Measurements from ENCODE around the gene RAB31.

DNA sequence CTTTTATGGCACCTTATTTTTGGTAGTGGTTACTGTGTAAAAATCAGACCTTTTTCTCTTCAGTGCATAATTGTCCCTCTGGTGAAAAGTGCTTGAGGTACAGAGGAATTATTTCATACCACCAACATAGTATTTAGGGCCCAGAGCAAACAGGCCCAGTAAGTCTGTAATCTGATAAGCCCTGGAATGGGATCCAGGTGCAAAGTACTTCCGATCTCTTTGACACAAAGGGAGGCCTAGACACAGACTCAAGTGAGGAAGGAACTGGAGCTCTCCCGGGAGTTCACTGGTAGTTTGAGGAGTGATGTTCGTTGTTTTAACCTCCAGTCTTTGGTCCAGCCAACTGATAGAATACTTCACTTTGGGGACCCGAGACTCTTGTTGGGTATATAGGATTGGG lies 57.4 kb downstream of the RAB31 start:
- TF ChIP-seq, protein P1, sequence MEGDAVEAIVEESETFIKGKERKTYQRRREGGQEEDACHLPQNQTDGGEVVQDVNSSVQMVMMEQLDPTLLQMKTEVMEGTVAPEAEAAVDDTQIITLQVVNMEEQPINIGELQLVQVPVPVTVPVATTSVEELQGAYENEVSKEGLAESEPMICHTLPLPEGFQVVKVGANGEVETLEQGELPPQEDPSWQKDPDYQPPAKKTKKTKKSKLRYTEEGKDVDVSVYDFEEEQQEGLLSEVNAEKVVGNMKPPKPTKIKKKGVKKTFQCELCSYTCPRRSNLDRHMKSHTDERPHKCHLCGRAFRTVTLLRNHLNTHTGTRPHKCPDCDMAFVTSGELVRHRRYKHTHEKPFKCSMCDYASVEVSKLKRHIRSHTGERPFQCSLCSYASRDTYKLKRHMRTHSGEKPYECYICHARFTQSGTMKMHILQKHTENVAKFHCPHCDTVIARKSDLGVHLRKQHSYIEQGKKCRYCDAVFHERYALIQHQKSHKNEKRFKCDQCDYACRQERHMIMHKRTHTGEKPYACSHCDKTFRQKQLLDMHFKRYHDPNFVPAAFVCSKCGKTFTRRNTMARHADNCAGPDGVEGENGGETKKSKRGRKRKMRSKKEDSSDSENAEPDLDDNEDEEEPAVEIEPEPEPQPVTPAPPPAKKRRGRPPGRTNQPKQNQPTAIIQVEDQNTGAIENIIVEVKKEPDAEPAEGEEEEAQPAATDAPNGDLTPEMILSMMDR (IDR thresholded peaks at IDR 0.05; ENCODE audit: poor library complexity, severe bottlenecking), result no peak
- TF ChIP-seq, protein P2, sequence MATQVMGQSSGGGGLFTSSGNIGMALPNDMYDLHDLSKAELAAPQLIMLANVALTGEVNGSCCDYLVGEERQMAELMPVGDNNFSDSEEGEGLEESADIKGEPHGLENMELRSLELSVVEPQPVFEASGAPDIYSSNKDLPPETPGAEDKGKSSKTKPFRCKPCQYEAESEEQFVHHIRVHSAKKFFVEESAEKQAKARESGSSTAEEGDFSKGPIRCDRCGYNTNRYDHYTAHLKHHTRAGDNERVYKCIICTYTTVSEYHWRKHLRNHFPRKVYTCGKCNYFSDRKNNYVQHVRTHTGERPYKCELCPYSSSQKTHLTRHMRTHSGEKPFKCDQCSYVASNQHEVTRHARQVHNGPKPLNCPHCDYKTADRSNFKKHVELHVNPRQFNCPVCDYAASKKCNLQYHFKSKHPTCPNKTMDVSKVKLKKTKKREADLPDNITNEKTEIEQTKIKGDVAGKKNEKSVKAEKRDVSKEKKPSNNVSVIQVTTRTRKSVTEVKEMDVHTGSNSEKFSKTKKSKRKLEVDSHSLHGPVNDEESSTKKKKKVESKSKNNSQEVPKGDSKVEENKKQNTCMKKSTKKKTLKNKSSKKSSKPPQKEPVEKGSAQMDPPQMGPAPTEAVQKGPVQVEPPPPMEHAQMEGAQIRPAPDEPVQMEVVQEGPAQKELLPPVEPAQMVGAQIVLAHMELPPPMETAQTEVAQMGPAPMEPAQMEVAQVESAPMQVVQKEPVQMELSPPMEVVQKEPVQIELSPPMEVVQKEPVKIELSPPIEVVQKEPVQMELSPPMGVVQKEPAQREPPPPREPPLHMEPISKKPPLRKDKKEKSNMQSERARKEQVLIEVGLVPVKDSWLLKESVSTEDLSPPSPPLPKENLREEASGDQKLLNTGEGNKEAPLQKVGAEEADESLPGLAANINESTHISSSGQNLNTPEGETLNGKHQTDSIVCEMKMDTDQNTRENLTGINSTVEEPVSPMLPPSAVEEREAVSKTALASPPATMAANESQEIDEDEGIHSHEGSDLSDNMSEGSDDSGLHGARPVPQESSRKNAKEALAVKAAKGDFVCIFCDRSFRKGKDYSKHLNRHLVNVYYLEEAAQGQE (IDR thresholded peaks at IDR 0.05; ENCODE audit: borderline replicate concordance), result no peak
- TF ChIP-seq EP300 (conservative IDR thresholded peaks at IDR 0.05; ENCODE audit: poor library complexity, severe bottlenecking), result no peak
- TF ChIP-seq POLR2AphosphoS5 (IDR thresholded peaks at IDR 0.05), result no peak
- TF ChIP-seq RAD21 (conservative IDR thresholded peaks at IDR 0.05), result no peak
- TF ChIP-seq EZH2 (IDR thresholded peaks at IDR 0.05; ENCODE audit: borderline replicate concordance, insufficient read depth, low read length, poor library complexity, severe bottlenecking), result no peak
- TF ChIP-seq MXI1 (conservative IDR thresholded peaks at IDR 0.05; ENCODE audit: poor library complexity, severe bottlenecking), result no peak
- no peak for TF ChIP-seq TAF1 (IDR thresholded peaks at IDR 0.05; ENCODE audit: low read depth)
- no peak for TF ChIP-seq SMC3 (conservative IDR thresholded peaks at IDR 0.05; ENCODE audit: poor library complexity)

Data from neural cell (in vitro differentiated cells).